HEK293 (cell line): ENCODE measurements around the gene MKRN2.

ENCODE experiments used
- BCL11A ChIP-seq: fragments of 450-650 bp; formaldehyde crosslinking; IDR thresholded peaks from 2 replicates; pipeline ENCODE4 v1.5.1; 2016; ENCODE audit warnings: low read depth, missing biosample characterization, missing genetic modification characterization
- OVOL3 ChIP-seq: fragments of 450-650 bp; formaldehyde crosslinking; IDR thresholded peaks from 2 replicates; pipeline ENCODE4 v1.5.1; 2016; ENCODE audit warnings: missing biosample characterization, missing genetic modification characterization
- ZNF184 ChIP-seq: fragments of 450-650 bp; IDR thresholded peaks from 2 replicates; pipeline ENCODE4 v1.5.1; 2018; ENCODE audit warnings: missing biosample characterization, mild to moderate bottlenecking, missing genetic modification characterization
- ZNF2 ChIP-seq: fragments of 450-650 bp; formaldehyde crosslinking; IDR thresholded peaks from 2 replicates; pipeline ENCODE4 v1.5.1; 2016; ENCODE audit warnings: missing biosample characterization, missing genetic modification characterization
- ZNF335 ChIP-seq: fragments of 450-650 bp; formaldehyde crosslinking; conservative IDR thresholded peaks from 2 replicates; pipeline ENCODE4 v1.5.1; 2016; ENCODE audit warnings: missing biosample characterization, missing genetic modification characterization
- ZNF350 ChIP-seq: fragments of 450-650 bp; formaldehyde crosslinking; IDR thresholded peaks from 2 replicates; pipeline ENCODE4 v1.5.0; 2017; ENCODE audit warnings: missing biosample characterization, mild to moderate bottlenecking, missing genetic modification characterization
- ZNF830 ChIP-seq: fragments of 450-650 bp; IDR thresholded peaks from 2 replicates; pipeline ENCODE4 v1.5.0; 2018; ENCODE audit warnings: missing biosample characterization, missing genetic modification characterization, low read depth, mild to moderate bottlenecking, moderate library complexity
- TF ChIP-seq, protein P1 (sequence below): fragments of 450-650 bp; formaldehyde crosslinking; IDR thresholded peaks from 2 replicates; pipeline ENCODE4 v1.5.1; 2016; ENCODE audit warnings: missing biosample characterization, missing genetic modification characterization
- TF ChIP-seq, protein P2 (sequence below): fragments of 450-650 bp; formaldehyde crosslinking; IDR thresholded peaks from 2 replicates; pipeline ENCODE4 v1.5.1; 2016; ENCODE audit warnings: missing biosample characterization, missing genetic modification characterization
- TF ChIP-seq, protein P3 (sequence below): fragments of 450-650 bp; formaldehyde crosslinking; IDR thresholded peaks from 2 replicates; pipeline ENCODE4 v1.5.1; 2016; ENCODE audit warnings: missing biosample characterization, missing genetic modification characterization
- TF ChIP-seq, protein P4 (sequence below): fragments of 450-650 bp; formaldehyde crosslinking; IDR thresholded peaks from 2 replicates; pipeline ENCODE4 v1.5.1; 2016; ENCODE audit warnings: missing biosample characterization, missing genetic modification characterization, borderline replicate concordance
- TF ChIP-seq, protein P5 (sequence below): IDR thresholded peaks from 2 replicates; pipeline ENCODE4 v1.6.1; 2011; ENCODE audit warnings: mild to moderate bottlenecking, low read depth, low read length, borderline replicate concordance

DNA sequence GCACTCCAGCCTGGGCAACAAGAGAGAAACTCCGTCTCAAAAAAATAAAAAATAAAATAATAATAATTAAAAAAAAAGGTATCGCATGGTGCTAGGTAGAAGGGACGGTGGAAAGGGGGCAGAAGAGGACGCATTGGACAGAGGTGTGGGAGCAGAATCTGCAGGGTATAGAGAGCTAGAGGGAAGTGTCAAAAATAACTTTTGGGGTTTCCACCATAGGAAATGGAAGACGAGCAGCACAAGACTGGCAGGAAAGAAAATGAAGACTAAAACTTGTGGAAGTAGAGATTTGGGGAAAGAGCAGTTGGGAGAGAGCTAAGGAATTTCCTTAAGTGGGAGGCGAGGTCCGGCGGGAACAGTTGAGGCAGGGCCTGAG lies 585 bp upstream of the MKRN2 start:
- TF ChIP-seq, protein P1, sequence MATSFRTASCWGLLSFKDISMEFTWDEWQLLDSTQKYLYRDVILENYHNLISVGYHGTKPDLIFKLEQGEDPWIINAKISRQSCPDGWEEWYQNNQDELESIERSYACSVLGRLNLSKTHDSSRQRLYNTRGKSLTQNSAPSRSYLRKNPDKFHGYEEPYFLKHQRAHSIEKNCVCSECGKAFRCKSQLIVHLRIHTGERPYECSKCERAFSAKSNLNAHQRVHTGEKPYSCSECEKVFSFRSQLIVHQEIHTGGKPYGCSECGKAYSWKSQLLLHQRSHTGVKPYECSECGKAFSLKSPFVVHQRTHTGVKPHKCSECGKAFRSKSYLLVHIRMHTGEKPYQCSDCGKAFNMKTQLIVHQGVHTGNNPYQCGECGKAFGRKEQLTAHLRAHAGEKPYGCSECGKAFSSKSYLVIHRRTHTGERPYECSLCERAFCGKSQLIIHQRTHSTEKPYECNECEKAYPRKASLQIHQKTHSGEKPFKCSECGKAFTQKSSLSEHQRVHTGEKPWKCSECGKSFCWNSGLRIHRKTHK, result no peak
- TF ChIP-seq, protein P2, sequence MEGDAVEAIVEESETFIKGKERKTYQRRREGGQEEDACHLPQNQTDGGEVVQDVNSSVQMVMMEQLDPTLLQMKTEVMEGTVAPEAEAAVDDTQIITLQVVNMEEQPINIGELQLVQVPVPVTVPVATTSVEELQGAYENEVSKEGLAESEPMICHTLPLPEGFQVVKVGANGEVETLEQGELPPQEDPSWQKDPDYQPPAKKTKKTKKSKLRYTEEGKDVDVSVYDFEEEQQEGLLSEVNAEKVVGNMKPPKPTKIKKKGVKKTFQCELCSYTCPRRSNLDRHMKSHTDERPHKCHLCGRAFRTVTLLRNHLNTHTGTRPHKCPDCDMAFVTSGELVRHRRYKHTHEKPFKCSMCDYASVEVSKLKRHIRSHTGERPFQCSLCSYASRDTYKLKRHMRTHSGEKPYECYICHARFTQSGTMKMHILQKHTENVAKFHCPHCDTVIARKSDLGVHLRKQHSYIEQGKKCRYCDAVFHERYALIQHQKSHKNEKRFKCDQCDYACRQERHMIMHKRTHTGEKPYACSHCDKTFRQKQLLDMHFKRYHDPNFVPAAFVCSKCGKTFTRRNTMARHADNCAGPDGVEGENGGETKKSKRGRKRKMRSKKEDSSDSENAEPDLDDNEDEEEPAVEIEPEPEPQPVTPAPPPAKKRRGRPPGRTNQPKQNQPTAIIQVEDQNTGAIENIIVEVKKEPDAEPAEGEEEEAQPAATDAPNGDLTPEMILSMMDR (tag by site-specific recombination), result no peak
- TF ChIP-seq, protein P3, sequence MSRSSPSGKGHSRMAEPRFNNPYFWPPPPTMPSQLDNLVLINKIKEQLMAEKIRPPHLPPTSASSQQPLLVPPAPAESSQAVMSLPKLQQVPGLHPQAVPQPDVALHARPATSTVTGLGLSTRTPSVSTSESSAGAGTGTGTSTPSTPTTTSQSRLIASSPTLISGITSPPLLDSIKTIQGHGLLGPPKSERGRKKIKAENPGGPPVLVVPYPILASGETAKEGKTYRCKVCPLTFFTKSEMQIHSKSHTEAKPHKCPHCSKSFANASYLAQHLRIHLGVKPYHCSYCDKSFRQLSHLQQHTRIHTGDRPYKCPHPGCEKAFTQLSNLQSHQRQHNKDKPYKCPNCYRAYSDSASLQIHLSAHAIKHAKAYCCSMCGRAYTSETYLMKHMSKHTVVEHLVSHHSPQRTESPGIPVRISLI, result no peak
- TF ChIP-seq, protein P4, sequence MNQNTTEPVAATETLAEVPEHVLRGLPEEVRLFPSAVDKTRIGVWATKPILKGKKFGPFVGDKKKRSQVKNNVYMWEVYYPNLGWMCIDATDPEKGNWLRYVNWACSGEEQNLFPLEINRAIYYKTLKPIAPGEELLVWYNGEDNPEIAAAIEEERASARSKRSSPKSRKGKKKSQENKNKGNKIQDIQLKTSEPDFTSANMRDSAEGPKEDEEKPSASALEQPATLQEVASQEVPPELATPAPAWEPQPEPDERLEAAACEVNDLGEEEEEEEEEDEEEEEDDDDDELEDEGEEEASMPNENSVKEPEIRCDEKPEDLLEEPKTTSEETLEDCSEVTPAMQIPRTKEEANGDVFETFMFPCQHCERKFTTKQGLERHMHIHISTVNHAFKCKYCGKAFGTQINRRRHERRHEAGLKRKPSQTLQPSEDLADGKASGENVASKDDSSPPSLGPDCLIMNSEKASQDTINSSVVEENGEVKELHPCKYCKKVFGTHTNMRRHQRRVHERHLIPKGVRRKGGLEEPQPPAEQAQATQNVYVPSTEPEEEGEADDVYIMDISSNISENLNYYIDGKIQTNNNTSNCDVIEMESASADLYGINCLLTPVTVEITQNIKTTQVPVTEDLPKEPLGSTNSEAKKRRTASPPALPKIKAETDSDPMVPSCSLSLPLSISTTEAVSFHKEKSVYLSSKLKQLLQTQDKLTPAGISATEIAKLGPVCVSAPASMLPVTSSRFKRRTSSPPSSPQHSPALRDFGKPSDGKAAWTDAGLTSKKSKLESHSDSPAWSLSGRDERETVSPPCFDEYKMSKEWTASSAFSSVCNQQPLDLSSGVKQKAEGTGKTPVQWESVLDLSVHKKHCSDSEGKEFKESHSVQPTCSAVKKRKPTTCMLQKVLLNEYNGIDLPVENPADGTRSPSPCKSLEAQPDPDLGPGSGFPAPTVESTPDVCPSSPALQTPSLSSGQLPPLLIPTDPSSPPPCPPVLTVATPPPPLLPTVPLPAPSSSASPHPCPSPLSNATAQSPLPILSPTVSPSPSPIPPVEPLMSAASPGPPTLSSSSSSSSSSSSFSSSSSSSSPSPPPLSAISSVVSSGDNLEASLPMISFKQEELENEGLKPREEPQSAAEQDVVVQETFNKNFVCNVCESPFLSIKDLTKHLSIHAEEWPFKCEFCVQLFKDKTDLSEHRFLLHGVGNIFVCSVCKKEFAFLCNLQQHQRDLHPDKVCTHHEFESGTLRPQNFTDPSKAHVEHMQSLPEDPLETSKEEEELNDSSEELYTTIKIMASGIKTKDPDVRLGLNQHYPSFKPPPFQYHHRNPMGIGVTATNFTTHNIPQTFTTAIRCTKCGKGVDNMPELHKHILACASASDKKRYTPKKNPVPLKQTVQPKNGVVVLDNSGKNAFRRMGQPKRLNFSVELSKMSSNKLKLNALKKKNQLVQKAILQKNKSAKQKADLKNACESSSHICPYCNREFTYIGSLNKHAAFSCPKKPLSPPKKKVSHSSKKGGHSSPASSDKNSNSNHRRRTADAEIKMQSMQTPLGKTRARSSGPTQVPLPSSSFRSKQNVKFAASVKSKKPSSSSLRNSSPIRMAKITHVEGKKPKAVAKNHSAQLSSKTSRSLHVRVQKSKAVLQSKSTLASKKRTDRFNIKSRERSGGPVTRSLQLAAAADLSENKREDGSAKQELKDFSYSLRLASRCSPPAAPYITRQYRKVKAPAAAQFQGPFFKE (tag by site-specific recombination), result no peak
- TF ChIP-seq ZNF350, result no peak
- no peak for TF ChIP-seq ZNF830
- TF ChIP-seq, protein P5, sequence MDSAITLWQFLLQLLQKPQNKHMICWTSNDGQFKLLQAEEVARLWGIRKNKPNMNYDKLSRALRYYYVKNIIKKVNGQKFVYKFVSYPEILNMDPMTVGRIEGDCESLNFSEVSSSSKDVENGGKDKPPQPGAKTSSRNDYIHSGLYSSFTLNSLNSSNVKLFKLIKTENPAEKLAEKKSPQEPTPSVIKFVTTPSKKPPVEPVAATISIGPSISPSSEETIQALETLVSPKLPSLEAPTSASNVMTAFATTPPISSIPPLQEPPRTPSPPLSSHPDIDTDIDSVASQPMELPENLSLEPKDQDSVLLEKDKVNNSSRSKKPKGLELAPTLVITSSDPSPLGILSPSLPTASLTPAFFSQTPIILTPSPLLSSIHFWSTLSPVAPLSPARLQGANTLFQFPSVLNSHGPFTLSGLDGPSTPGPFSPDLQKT, result no peak
- no peak for TF ChIP-seq ZNF2
- no peak for TF ChIP-seq OVOL3
- no peak for TF ChIP-seq ZNF184 (tag by site-specific recombination)
- TF ChIP-seq ZNF335 (tag by site-specific recombination), result no peak
- TF ChIP-seq BCL11A (tag by site-specific recombination), result no peak
